Adrenal gland (tissue), 12 donors: ENCODE measurements around the gene UBAC2. TPM values are rescaled to one million over a fixed set of nuclear protein-coding genes. Genes with fewer than 3 reads are reported as not detected.

Experiments
- DNase-seq, 7 donors: peaks; one replicate each; pipeline ENCODE4 v3.0.0-alpha.2; 2019 to 2020
- H3K27ac ChIP-seq, 5 donors: fragments of 200-600 bp; sonication (generic) in 4 of 5; 1 replicate in 3 of 5; 2 replicates in 2 of 5; pipeline versions ENCODE4 v1.5.1 to v1.8.0; 2016 to 2020; ENCODE audit warnings: mild to moderate bottlenecking in 1 of 5
- H3K27me3 ChIP-seq: fragments of 200-600 bp; 2 replicates; pipeline ENCODE4 v1.8.0; 2021
- H3K36me3 ChIP-seq, 2 donors: fragments of 200-600 bp; replicated peaks in 1 of 2; 1 replicate in 1 of 2; 2 replicates in 1 of 2; pipeline versions ENCODE4 v1.5.1 to v1.8.0; 2018 to 2022
- H3K4me1 ChIP-seq, 2 donors: fragments of 200-600 bp; replicated peaks in 1 of 2; 1 replicate in 1 of 2; 2 replicates in 1 of 2; pipeline versions ENCODE4 v1.5.1 to v1.8.0; 2018 to 2021
- H3K4me3 ChIP-seq, 4 donors: fragments of 200-600 bp; sonication (generic) in 3 of 4; one replicate each; pipeline ENCODE4 v1.5.1; 2016 to 2018
- H3K9me3 ChIP-seq, 3 donors: fragments of 200-600 bp; sonication (generic) in 1 of 3; replicated peaks in 1 of 3; 1 replicate in 2 of 3; 2 replicates in 1 of 3; pipeline versions ENCODE4 v1.5.1 to v1.8.0; 2016 to 2021
- POLR2A ChIP-seq, 2 donors: fragments of 450-650 bp; IDR thresholded peaks; one replicate each; pipeline ENCODE4 v1.6.1; 2017; ENCODE audit warnings: antibody characterized with exemption in 2 of 2, mild to moderate bottlenecking in 2 of 2, moderate library complexity in 1 of 2
- WGBS, 4 donors: extraction: QIAGEN DNeasy Blood & Tissue Kit in 2 of 4; methylation state at CpG; one replicate each; pipeline versions ENCODE4 v1.1.5 to v1.1.7; 2013 to 2017; 5-methylcytosine and 5-hydroxymethylcytosine counted together
- intact Hi-C, 2 donors: fragments of 100-400 bp; cut with DNase I; formaldehyde crosslinking; loops; one replicate each; pipeline versions ENCODE4 v1.14.1 to v1.15.0; 2022 to 2023
- polyA plus RNA-seq, 3 donors: library from polyadenylated mRNA; stranded (reverse); fragments of 200-250 nt in 2 of 3; fragments of 350-450 nt in 1 of 3; fragmentation: Illumina TruSeq in 1 of 3; extraction: RNeasy Lipid Tissue Mini Kit (QIAGEN cat#74804) in 1 of 3; gene quantifications; one replicate each; pipeline ENCODE4 v1.2.3, GENCODE V29; 2013 to 2014
- total RNA-seq, 9 donors: library from RNA; depleted of rRNA in 4 of 9; stranded (reverse); fragments of >200 nt in 4 of 9; fragments of 120-200 nt in 1 of 9; fragmentation: NEBNext Ultra II Directional in 1 of 9; extraction: Animal tissue kit (Norgen Biotek cat#: 25700) in 1 of 9; gene quantifications; one replicate each; pipeline versions ENCODE4 v1.1.0 to v1.2.4, GENCODE V29; 2013 to 2023
- TF ChIP-seq, protein P1 (sequence below), 6 experiments: fragments of 450-650 bp in 4 of 6; fragments of 200-600 bp in 2 of 6; sonication (generic) in 1 of 6; IDR thresholded peaks; 1 replicate in 5 of 6; 2 replicates in 1 of 6; pipeline versions ENCODE4 v1.5.1 to v1.8.0; 2016 to 2021; ENCODE audit warnings: antibody characterized with exemption in 6 of 6, mild to moderate bottlenecking in 2 of 6, moderate library complexity in 1 of 6
- donor health status: healthy with polysubstance abuse.
- donor health status: Bipolar disorder and iron deficiency.
- donor health status: DM: yes; HTN: yes; CAD: no.
- donor health status: DM: no; HTN: no; CAD: no.
- donor health status: DM: no; HTN: no; CAD: no.
- donor health status: DM: yes; HTN: yes; CAD: no.

UBAC2 gene
- total and polyA plus RNA-seq, 12 donors = 46.3 to 67.8 (median 53.5) TPM

DNA sequence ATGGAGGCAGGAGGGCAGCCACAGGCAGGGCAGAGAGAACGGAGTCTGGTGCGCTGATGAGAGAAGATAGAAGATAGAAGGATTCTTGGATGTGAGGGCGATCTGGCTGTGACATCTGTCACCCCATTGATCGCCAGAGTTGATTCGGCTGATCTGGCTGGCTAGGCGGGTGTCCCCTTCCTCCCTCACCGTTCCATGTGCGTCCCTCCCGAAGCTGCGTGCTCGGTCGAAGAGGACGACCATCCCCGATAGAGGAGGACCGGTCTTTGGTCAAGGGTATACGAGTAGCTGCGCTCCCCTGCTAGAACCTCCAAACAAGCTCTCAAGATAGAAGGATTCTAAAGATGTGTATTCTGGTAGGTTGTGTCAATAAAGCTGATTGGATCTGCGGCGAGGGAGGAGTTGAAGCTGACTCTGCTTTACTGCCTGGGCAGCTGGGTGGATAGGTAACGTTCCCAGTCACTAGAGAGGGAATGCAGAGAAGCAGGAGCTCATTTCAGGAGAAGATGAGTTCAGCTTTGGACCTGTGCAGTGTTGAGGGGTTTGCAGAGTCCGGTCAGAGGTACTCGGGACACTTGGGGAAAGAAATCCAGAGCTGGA is 5.1 kb downstream of the UBAC2 start:
- no peak for DNase-seq
- intact Hi-C loops = no loop called here
- H3K4me3 ChIP-seq = no peak overlapping the region
- peaks cover 0 to 22% of the 10 kb centered on the region in 2 donors for H3K4me1 ChIP-seq
- no peak overlapping the region for H3K27ac ChIP-seq
- no peaks in the 10 kb centered on the region for H3K27me3 ChIP-seq
- H3K9me3 ChIP-seq = no peaks in the 10 kb centered on the region
- TF ChIP-seq, protein P1, sequence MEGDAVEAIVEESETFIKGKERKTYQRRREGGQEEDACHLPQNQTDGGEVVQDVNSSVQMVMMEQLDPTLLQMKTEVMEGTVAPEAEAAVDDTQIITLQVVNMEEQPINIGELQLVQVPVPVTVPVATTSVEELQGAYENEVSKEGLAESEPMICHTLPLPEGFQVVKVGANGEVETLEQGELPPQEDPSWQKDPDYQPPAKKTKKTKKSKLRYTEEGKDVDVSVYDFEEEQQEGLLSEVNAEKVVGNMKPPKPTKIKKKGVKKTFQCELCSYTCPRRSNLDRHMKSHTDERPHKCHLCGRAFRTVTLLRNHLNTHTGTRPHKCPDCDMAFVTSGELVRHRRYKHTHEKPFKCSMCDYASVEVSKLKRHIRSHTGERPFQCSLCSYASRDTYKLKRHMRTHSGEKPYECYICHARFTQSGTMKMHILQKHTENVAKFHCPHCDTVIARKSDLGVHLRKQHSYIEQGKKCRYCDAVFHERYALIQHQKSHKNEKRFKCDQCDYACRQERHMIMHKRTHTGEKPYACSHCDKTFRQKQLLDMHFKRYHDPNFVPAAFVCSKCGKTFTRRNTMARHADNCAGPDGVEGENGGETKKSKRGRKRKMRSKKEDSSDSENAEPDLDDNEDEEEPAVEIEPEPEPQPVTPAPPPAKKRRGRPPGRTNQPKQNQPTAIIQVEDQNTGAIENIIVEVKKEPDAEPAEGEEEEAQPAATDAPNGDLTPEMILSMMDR (IDR thresholded peaks at IDR 0.05) = no peak
- no peak for TF ChIP-seq POLR2A (IDR thresholded peaks at IDR 0.05)
- 92 to 97% (median 96%) methylated on average over 19 to 22 of the region's 22 CpGs for WGBS, 4 donors
- H3K36me3 ChIP-seq = no peaks in the 10 kb centered on the region

DNA sequence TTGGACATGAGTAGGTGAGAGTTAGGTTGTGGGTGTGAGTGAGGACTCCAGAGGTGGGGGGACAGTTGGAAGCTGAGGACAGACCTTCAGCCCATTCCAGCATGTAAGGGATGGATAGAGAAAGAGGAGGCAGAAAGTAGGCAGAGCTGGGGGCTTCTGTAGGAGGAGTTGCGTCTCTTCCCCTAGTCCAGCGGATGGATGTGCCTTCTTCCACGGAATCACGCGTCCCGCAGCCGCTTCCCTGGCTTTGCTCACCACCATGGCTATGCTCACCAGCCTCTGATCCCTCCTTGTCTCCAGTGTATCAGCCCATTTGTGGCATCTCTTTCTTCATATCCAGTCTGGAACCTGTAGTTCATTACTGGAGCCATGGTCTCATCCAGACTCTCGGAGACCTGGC is 5.6 kb downstream of the UBAC2 start:
- Histone ChIP-seq H3K4me1 (peaks cover 0 to 22% of the 10 kb centered on the region in 2 donors), H3K27ac (no peak overlapping the region), H3K27me3 (no peaks in the 10 kb centered on the region), H3K4me3 (no peak overlapping the region), H3K36me3 (no peaks in the 10 kb centered on the region), H3K9me3 (no peaks in the 10 kb centered on the region)
- WGBS, 4 donors = 95 to 99% (median 98%) methylated on average over 8 of the region's 8 CpGs
- DNase-seq = no peak
- TF ChIP-seq, protein P1 (IDR thresholded peaks at IDR 0.05) = no peak
- no peak for TF ChIP-seq POLR2A (IDR thresholded peaks at IDR 0.05)
- intact Hi-C loops = no loop called here

DNA sequence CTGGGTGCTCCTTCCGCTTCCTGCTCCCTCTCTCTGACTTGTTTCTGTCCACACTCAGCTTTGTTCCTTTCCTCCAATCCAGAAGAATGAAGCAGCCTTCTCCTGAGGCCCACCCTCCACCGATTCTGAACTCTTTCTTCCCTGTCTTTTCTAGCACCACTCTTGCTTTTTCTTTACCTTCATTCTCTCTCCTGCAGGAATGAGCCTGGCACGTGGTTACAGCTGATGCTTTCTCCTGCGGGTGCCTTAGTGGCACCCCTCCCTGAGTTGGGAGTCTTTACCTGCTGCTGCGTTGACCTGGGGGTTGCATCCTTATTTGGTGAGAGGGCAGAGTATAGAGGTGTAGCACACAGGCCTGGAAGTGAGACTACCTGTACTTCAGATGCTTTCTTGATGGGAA is 6.2 kb downstream of the UBAC2 start:
- no peaks in the 10 kb centered on the region for H3K27me3 ChIP-seq
- H3K9me3 ChIP-seq = no peaks in the 10 kb centered on the region
- peaks cover 0 to 18% of the 10 kb centered on the region in 2 donors for H3K4me1 ChIP-seq
- no peak overlapping the region for H3K4me3 ChIP-seq
- WGBS, 4 donors = 96 to 98% (median 97%) methylated on average over 5 of the region's 5 CpGs
- intact Hi-C loops = no loop called here
- DNase-seq = no peak
- TF ChIP-seq, protein P1 (IDR thresholded peaks at IDR 0.05) = no peak
- no peak for TF ChIP-seq POLR2A (IDR thresholded peaks at IDR 0.05)
- H3K36me3 ChIP-seq = no peaks in the 10 kb centered on the region
- H3K27ac ChIP-seq = no peak overlapping the region

GRCh38 chr13:99207511-99207910 is 6.9 kb downstream of the UBAC2 start:
- no peaks in the 10 kb centered on the region for H3K9me3 ChIP-seq
- WGBS, 4 donors = 95 to 97% (median 96%) methylated on average over 7 of the region's 7 CpGs
- H3K27ac ChIP-seq = no peak overlapping the region
- no peaks in the 10 kb centered on the region for H3K36me3 ChIP-seq
- TF ChIP-seq, protein P1 (IDR thresholded peaks at IDR 0.05) = no peak
- no peak for TF ChIP-seq POLR2A (IDR thresholded peaks at IDR 0.05)
- H3K4me1 ChIP-seq = peaks cover 0 to 12% of the 10 kb centered on the region in 2 donors
- H3K27me3 ChIP-seq = no peaks in the 10 kb centered on the region
- intact Hi-C loops = no loop called here
- H3K4me3 ChIP-seq = no peak overlapping the region
- no peak for DNase-seq
